ENCODE data around the gene MIB1.

DNA sequence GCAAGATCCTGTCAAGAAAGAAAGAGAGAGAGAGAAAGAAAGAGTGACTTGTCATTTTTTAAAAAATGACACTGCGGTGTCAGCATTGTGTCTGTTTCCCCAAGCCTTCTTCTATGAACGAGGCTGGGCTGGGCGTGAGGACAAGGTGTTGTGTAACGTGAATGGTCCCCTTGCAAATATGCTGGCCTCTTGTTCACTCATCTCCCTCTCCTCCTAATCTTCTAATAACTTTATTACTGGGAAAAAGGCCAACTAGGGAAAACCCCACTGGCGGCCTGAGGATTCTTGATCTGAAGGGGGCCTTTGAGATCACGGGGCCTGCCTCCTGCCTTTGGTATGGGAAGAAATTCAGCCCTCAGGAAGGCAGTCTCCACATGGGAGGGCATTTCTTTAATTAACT lies 163.1 kb downstream of the MIB1 start:
- no peak for TF ChIP-seq CTCF (IDR thresholded peaks at IDR 0.05)
- TF ChIP-seq EZH2 (IDR thresholded peaks at IDR 0.05; ENCODE audit: borderline replicate concordance, insufficient read depth, low read depth, low read length, poor library complexity, severe bottlenecking), result no peak
